ENCODE measurements around the gene CCR5AS.
"Not testable (repeated sequence)": the region's sequence is repeated elsewhere in the genome, so short reads cannot be mapped to it uniquely, and the experiment has no call there.

CCR5AS gene

GRCh38 chr3:46353090-46353489, 53.8 kb downstream of the CCR5AS start:
- DNase-seq = no peak

GRCh38 chr3:46351646-46352045, 55.2 kb downstream of the CCR5AS start:
- no peak for DNase-seq

- no peak for DNase-seq
Observed at GRCh38 chr3:46350262-46350565, 56.7 kb downstream of the CCR5AS start.

GRCh38 chr3:46349484-46350261, 57.2 kb downstream of the CCR5AS start:
- DNase-seq = no peak

- no peak for DNase-seq
Observed at GRCh38 chr3:46348823-46349482, 57.9 kb downstream of the CCR5AS start.

GRCh38 chr3:46344476-46344875, 62.4 kb downstream of the CCR5AS start:
- DNase-seq = no peak

GRCh38 chr3:46338840-46339239, 68.0 kb downstream of the CCR5AS start:
- no peak for DNase-seq

- no peak for DNase-seq
Observed at GRCh38 chr3:46337911-46338310, 69.0 kb downstream of the CCR5AS start.

GRCh38 chr3:46335541-46335940, 71.3 kb downstream of the CCR5AS start:
- DNase-seq = no peak

- no peak for DNase-seq
Observed at GRCh38 chr3:46334741-46335478, 72.0 kb downstream of the CCR5AS start.

- DNase-seq = not testable (repeated sequence)
Observed at GRCh38 chr3:46330676-46331075, 76.2 kb downstream of the CCR5AS start.

GRCh38 chr3:46325645-46326300, 81.1 kb downstream of the CCR5AS start:
- no peak for DNase-seq

- DNase-seq = no peak
Observed at GRCh38 chr3:46324036-46324435, 82.8 kb downstream of the CCR5AS start.

- DNase-seq = no peak
Observed at GRCh38 chr3:46321461-46322104, 85.3 kb downstream of the CCR5AS start.

GRCh38 chr3:46318207-46318927, 88.5 kb downstream of the CCR5AS start:
- DNase-seq = no peak

GRCh38 chr3:46316206-46316605, 90.7 kb downstream of the CCR5AS start:
- DNase-seq = no peak

GRCh38 chr3:46314517-46314916, 92.3 kb downstream of the CCR5AS start:
- DNase-seq = no peak
